Endothelial cell of umbilical vein (primary cell): ENCODE measurements around the gene IPO9. TPM values are rescaled to one million over a fixed set of nuclear protein-coding genes. Genes with fewer than 3 reads are reported as not detected.

Experiments used
- BruUV-seq: library from RNA; stranded (reverse); fragments of 400-500 nt; replicated peaks from 2 replicates; lab custom pipeline; 2021; lab: Mats Ljungman, UMichigan
- CTCF ChIA-PET: fragments of 300-600, 350-600 bp; sonication (Branson Sonifier 250); formaldehyde crosslinking; loops from one replicate; lab custom pipeline; 2021; ENCODE audit warnings: antibody characterized with exemption, inconsistent platforms; lab: Charles Lee
- POLR2A ChIA-PET: fragments of 300-600, 350-600 bp; sonication (Branson Sonifier 250); formaldehyde crosslinking; loops from one replicate; lab custom pipeline; 2021; ENCODE audit warnings: antibody characterized with exemption, inconsistent platforms; lab: Charles Lee
- DNase-seq: peaks from one replicate; pipeline ENCODE4 v3.0.0-alpha.2; 2011; ENCODE audit warnings: low read depth, low spot score
- FAIRE-seq: peaks from 2 replicates; lab custom pipeline; 2011; peaks lifted over from hg19 to GRCh38; lab: Jason Lieb, UNC
- H2AFZ ChIP-seq: 2 replicates; pipeline ENCODE4 v1.6.0; 2012; ENCODE audit warnings: low read depth, low read length, control low read depth, inconsistent platforms
- H3K27ac ChIP-seq: 2 replicates; pipeline ENCODE4 v1.5.1; 2011; ENCODE audit warnings: low read depth, mild to moderate bottlenecking, control low read depth, low read length, moderate library complexity; ENCODE audit not compliant: insufficient read depth
- H3K27me3 ChIP-seq, 2 experiments: 2 replicates each; pipeline versions ENCODE4 v1.6.0 to v1.6.1; 2011; ENCODE audit warnings: low read length in 2 of 2, mixed read lengths in 1 of 2; ENCODE audit not compliant: control insufficient read depth in 2 of 2, insufficient read depth in 2 of 2
- H3K36me3 ChIP-seq, 2 experiments: 2 replicates in 1 of 2; 3 replicates in 1 of 2; pipeline ENCODE4 v1.5.1; 2011; ENCODE audit warnings: low read length in 2 of 2, mild to moderate bottlenecking in 1 of 2, moderate library complexity in 1 of 2; ENCODE audit not compliant: control insufficient read depth in 2 of 2, insufficient read depth in 2 of 2; ENCODE audit errors: extremely low read depth in 1 of 2
- H3K4me1 ChIP-seq: 3 replicates; pipeline ENCODE4 v1.5.1; 2011; ENCODE audit warnings: mild to moderate bottlenecking, low read length; ENCODE audit not compliant: control insufficient read depth, insufficient read depth; ENCODE audit errors: extremely low read depth
- H3K4me2 ChIP-seq: 2 replicates; pipeline ENCODE4 v1.6.1; 2011; ENCODE audit warnings: low read length, control low read depth, mixed read lengths; ENCODE audit not compliant: insufficient read depth
- H3K4me3 ChIP-seq, 3 experiments: fragments of 200-600 bp in 1 of 3; sonication (generic), shearing (Covaris generic) in 1 of 3; replicated peaks in 1 of 3; 2 replicates each; pipeline ENCODE4 v1.5.1; 2011 to 2016; ENCODE audit warnings: control low read depth in 3 of 3, low read length in 3 of 3, mild to moderate bottlenecking in 2 of 3, inconsistent platforms in 1 of 3, low read depth in 1 of 3, moderate library complexity in 1 of 3; ENCODE audit not compliant: insufficient read depth in 1 of 3
- H3K79me2 ChIP-seq: 2 replicates; pipeline ENCODE4 v1.6.0; 2012; ENCODE audit warnings: low read length, inconsistent platforms; ENCODE audit not compliant: control insufficient read depth, insufficient read depth
- H3K9ac ChIP-seq: replicated peaks from 2 replicates; pipeline ENCODE3; 2011; ENCODE audit warnings: low read length, control low read depth; ENCODE audit not compliant: insufficient read depth; ENCODE audit errors: extremely low read depth
- H3K9me1 ChIP-seq: replicated peaks from 3 replicates; pipeline ENCODE4 v1.6.0; 2011; ENCODE audit warnings: mild to moderate bottlenecking, low read length; ENCODE audit not compliant: control insufficient read depth, insufficient read depth; ENCODE audit errors: extremely low read depth
- H3K9me3 ChIP-seq: replicated peaks from 2 replicates; pipeline ENCODE4 v1.5.1; 2012; ENCODE audit warnings: low read length, inconsistent platforms; ENCODE audit not compliant: control insufficient read depth, insufficient read depth
- H4K20me1 ChIP-seq: replicated peaks from 2 replicates; pipeline ENCODE3; 2011; ENCODE audit warnings: mild to moderate bottlenecking, low read length; ENCODE audit not compliant: control insufficient read depth, insufficient read depth; ENCODE audit errors: extremely low read depth
- CTCF ChIP-seq, 2 donors: IDR thresholded peaks; 1 replicate in 1 of 2; 2 replicates in 1 of 2; pipeline ENCODE4 v1.5.1; 2011; ENCODE audit warnings: low read length in 2 of 2, mild to moderate bottlenecking in 2 of 2, moderate library complexity in 2 of 2, control low read depth in 1 of 2, inconsistent platforms in 1 of 2, low read depth in 1 of 2; ENCODE audit not compliant: insufficient read depth in 1 of 2; ENCODE audit errors: extremely low read depth in 1 of 2
- EZH2 ChIP-seq: IDR thresholded peaks from 2 replicates; pipeline ENCODE4 v1.6.1; 2012; ENCODE audit warnings: borderline replicate concordance, low read depth, mild to moderate bottlenecking, moderate library complexity, low read length, inconsistent platforms; ENCODE audit not compliant: severe bottlenecking
- FOS ChIP-seq: IDR thresholded peaks from 2 replicates; pipeline ENCODE4 v1.6.1; 2011; ENCODE audit warnings: mild to moderate bottlenecking, low read length, moderate library complexity, borderline replicate concordance; ENCODE audit not compliant: insufficient read depth
- GATA2 ChIP-seq: IDR thresholded peaks from 2 replicates; pipeline ENCODE4 v1.7.0; 2011; ENCODE audit warnings: low read depth, mild to moderate bottlenecking, moderate library complexity, mixed read lengths, low read length; ENCODE audit not compliant: insufficient read length, insufficient read depth
- JUN ChIP-seq: IDR thresholded peaks from 2 replicates; pipeline ENCODE4 v1.6.1; 2011; ENCODE audit warnings: borderline replicate concordance, low read depth; ENCODE audit not compliant: insufficient read length, insufficient read depth
- MAX ChIP-seq: IDR thresholded peaks from 2 replicates; pipeline ENCODE4 v1.6.1; 2011; ENCODE audit not compliant: insufficient read depth, insufficient read length
- MYC ChIP-seq: IDR thresholded peaks from one replicate; pipeline ENCODE4 v1.6.1; 2011; ENCODE audit warnings: mild to moderate bottlenecking, low read depth, low read length
- POLR2A ChIP-seq: IDR thresholded peaks from 2 replicates; pipeline ENCODE4 v1.6.1; 2012; ENCODE audit warnings: low read depth, mild to moderate bottlenecking, control low read depth, low read length
- POLR2AphosphoS5 ChIP-seq: IDR thresholded peaks from 2 replicates; pipeline ENCODE4 v1.6.1; 2012; ENCODE audit warnings: low read depth, mild to moderate bottlenecking, control low read depth, low read length, moderate library complexity; ENCODE audit not compliant: insufficient read depth
- dilution Hi-C: fragments of 300-500 bp; cut with MboI; formaldehyde crosslinking; loops from one replicate; pipeline ENCODE4 v1.15.0; 2019; ENCODE audit warnings: low sequenced_read_pairs; ENCODE audit not compliant: extremely low pct_ligation_motif_present
- intact Hi-C: fragments of 100-400 bp; cut with micrococcal nuclease; formaldehyde crosslinking; loops from one replicate; pipeline ENCODE4 v1.10.0; 2022
- polyA plus RNA-seq, 4 experiments: library from polyadenylated mRNA; depleted of rRNA in 3 of 4; stranded (reverse) in 3 of 4; unstranded in 1 of 4; fragments of >200 nt; gene quantifications; 2 replicates each; pipeline versions ENCODE4 v1.2.1 to v1.2.3, GENCODE V29; 2011 to 2012; ENCODE audit warnings: missing spikeins in 1 of 4
- total RNA-seq: library from RNA; stranded (reverse); gene quantifications from 2 replicates; pipeline ENCODE4 v1.2.3, GENCODE V29; 2021

Gene IPO9
- total and polyA plus RNA-seq, 2 donors (not counting 3 experiments of a cell fraction or from before 2014, with no cell fraction given), result 53.4 to 104 TPM

GRCh38 chr1:201903135-201903534, 74.2 kb downstream of the IPO9 start:
- no peak for DNase-seq
- FAIRE-seq, result no peak
- BruUV-seq, result no TSS peak
- H2AFZ ChIP-seq, result no peak overlapping the region
- no peaks in the 10 kb centered on the region for H4K20me1 ChIP-seq
- no peak overlapping the region for H3K27ac ChIP-seq
- H3K4me2 ChIP-seq, result no peak overlapping the region
- ChIA-PET POLR2A (interaction anchor here (0.6 kb wide), 1 partner anchor 35 kb away, joined by 4 read pairs; no protein-coding TSS in a partner anchor), CTCF (interaction anchor here (1.6 to 3.6 kb wide), 4 partner anchors 7 to 79 kb away, joined by 4 to 22 read pairs (median 15); partner anchors contain the start of genes LMOD1 and RNPEP)
- no peaks in the 10 kb centered on the region for H3K9me1 ChIP-seq
- H3K36me3 ChIP-seq, result no peaks in the 10 kb centered on the region
- no peaks in the 10 kb centered on the region for H3K9me3 ChIP-seq
- no peak for TF ChIP-seq EZH2
- no peak for TF ChIP-seq POLR2AphosphoS5
- no peak for TF ChIP-seq MAX
- TF ChIP-seq POLR2A, result no peak
- TF ChIP-seq GATA2, result no peak
- TF ChIP-seq JUN, result no peak
- no peak for TF ChIP-seq FOS
- no peak for TF ChIP-seq CTCF (IDR thresholded peaks at IDR 0.05; ENCODE audit: extremely low read depth in 1 of 2, insufficient read depth in 1 of 2, low read depth in 1 of 2, low read length in 2 of 2)
- no peak for TF ChIP-seq MYC
- H3K4me3 ChIP-seq, result no peak overlapping the region
- no peaks in the 10 kb centered on the region for H3K79me2 ChIP-seq
- no peak overlapping the region for H3K9ac ChIP-seq
- H3K4me1 ChIP-seq, result peaks cover 13% of the 10 kb centered on the region
- H3K27me3 ChIP-seq, result no peaks in the 10 kb centered on the region
- intact Hi-C loops (no loop called here), dilution Hi-C loops (no loop called here)
